HepG2 (cell line): ENCODE results near the gene NECTIN2. TPM values are rescaled to one million over a fixed set of nuclear protein-coding genes. Genes with fewer than 3 reads are reported as not detected.

Source experiments
- CC2D1A ChIP-seq: sonication (generic); formaldehyde crosslinking; IDR thresholded peaks from 2 replicates; pipeline ENCODE4 v1.8.1; 2023; ENCODE audit warnings: mild to moderate bottlenecking, missing genetic modification reagents
- FOXK1 ChIP-seq: sonication (generic); formaldehyde crosslinking; IDR thresholded peaks from 2 replicates; pipeline ENCODE4 v1.4.0; 2020; ENCODE audit warnings: low read depth, missing genetic modification reagents, borderline replicate concordance
- PCBP1 ChIP-seq: fragments of 200-400 bp; formaldehyde crosslinking; IDR thresholded peaks from 2 replicates; pipeline ENCODE4 v1.6.1; 2017; ENCODE audit warnings: mild to moderate bottlenecking, low read depth, low read length, borderline replicate concordance
- PRDM10 ChIP-seq: sonication (generic); formaldehyde crosslinking; IDR thresholded peaks from 2 replicates; pipeline ENCODE4 v1.4.0; 2020; ENCODE audit warnings: low read depth, missing genetic modification reagents
- RNF2 ChIP-seq: fragments of 450-650 bp; conservative IDR thresholded peaks from 2 replicates; pipeline ENCODE4 v1.6.1; 2016; ENCODE audit warnings: low read depth
- SMC3 ChIP-seq: IDR thresholded peaks from 2 replicates; pipeline ENCODE4 v1.6.1; 2011; ENCODE audit warnings: low read length, improper control_type of control experiment
- SRSF4 ChIP-seq: fragments of 200-400 bp; formaldehyde crosslinking; IDR thresholded peaks from one replicate; pipeline ENCODE4 v1.6.1; 2018; ENCODE audit warnings: mild to moderate bottlenecking, low read depth, low read length, moderate library complexity; ENCODE audit not compliant: poor library complexity, severe bottlenecking
- THRA ChIP-seq: sonication (generic); formaldehyde crosslinking; IDR thresholded peaks from 2 replicates; pipeline ENCODE4 v1.4.0; 2020; ENCODE audit warnings: missing genetic modification reagents, borderline replicate concordance
- ZNF142 ChIP-seq: sonication (generic); formaldehyde crosslinking; IDR thresholded peaks from 2 replicates; pipeline ENCODE4 v1.4.0; 2020; ENCODE audit warnings: missing genetic modification reagents
- ZNF383 ChIP-seq: sonication (generic); formaldehyde crosslinking; IDR thresholded peaks from 2 replicates; pipeline ENCODE4 v1.4.0; 2020; ENCODE audit warnings: missing genetic modification reagents, mild to moderate bottlenecking, borderline replicate concordance
- ZNF530 ChIP-seq: sonication (generic); formaldehyde crosslinking; IDR thresholded peaks from 2 replicates; pipeline ENCODE4 v1.5.0; 2020; ENCODE audit warnings: low read depth, mild to moderate bottlenecking, missing genetic modification reagents
- ZNF562 ChIP-seq: sonication (generic); formaldehyde crosslinking; IDR thresholded peaks from 2 replicates; pipeline ENCODE4 v1.8.0; 2022; ENCODE audit warnings: missing genetic modification reagents, borderline replicate concordance
- ZNF580 ChIP-seq: IDR thresholded peaks from 2 replicates; pipeline ENCODE4 v1.6.1; 2016; ENCODE audit warnings: low read depth, borderline replicate concordance
- ZNF597 ChIP-seq: sonication (generic); formaldehyde crosslinking; IDR thresholded peaks from 2 replicates; pipeline ENCODE4 v1.5.0; 2020; ENCODE audit warnings: missing genetic modification reagents
- ZNF678 ChIP-seq: sonication (generic); formaldehyde crosslinking; IDR thresholded peaks from 2 replicates; pipeline ENCODE4 v1.4.0; 2020; ENCODE audit warnings: mild to moderate bottlenecking, missing genetic modification reagents
- polyA plus RNA-seq, 8 experiments: library from polyadenylated mRNA; depleted of rRNA in 3 of 8; stranded (reverse) in 7 of 8; unstranded in 1 of 8; fragments of >200 nt; fragmentation: Illumina TruSeq in 4 of 8; extraction: Trizol in 4 of 8; gene quantifications; 2 replicates each; pipeline versions ENCODE4 v1.2.1 to v1.2.3, GENCODE V29; 2011 to 2016; ENCODE audit warnings: low read depth in 4 of 8, missing spikeins in 1 of 8, mixed read lengths in 1 of 8; ENCODE audit not compliant: insufficient read depth in 1 of 8
- total RNA-seq, 5 experiments: library from RNA; depleted of rRNA; stranded (reverse); fragments of >200 nt; fragmentation: Illumina TruSeq; extraction: Trizol; gene quantifications; 2 replicates each; pipeline ENCODE4 v1.2.3, GENCODE V29; 2016; ENCODE audit warnings: low read depth in 1 of 5

The NECTIN2 gene
- total and polyA plus RNA-seq, 2 of the 13 experiments (the other 11 are each of a cell fraction or from before 2014, with no cell fraction given), result 75.4 to 114 TPM

GRCh38 chr19:44807162-44807561 is 38.9 kb upstream of the NECTIN2 start (continued):
- TF ChIP-seq THRA (peak; percentile 77; the same call in 1 of the 2 replicates), ZNF530 (CRISPR knock-in tag) (no peak), ZNF142 (CRISPR knock-in tag) (no peak), CC2D1A (CRISPR knock-in tag) (no peak), PCBP1 (no peak), SMC3 (no peak), PRDM10 (no peak), FOXK1 (CRISPR knock-in tag) (no peak), ZNF678 (CRISPR knock-in tag) (no peak), ZNF562 (CRISPR knock-in tag) (no peak), ZNF580 (CRISPR knock-in tag) (no peak), SRSF4 (no peak), ZNF383 (CRISPR knock-in tag) (no peak), ZNF597 (no peak), RNF2 (no peak)
